Keratinocyte (primary cell): ENCODE measurements around the gene PRR4.

Source experiments
- EZH2 ChIP-seq: IDR thresholded peaks from one replicate; pipeline ENCODE4 v1.6.1; 2012; ENCODE audit warnings: inconsistent platforms, mild to moderate bottlenecking, low read length, moderate library complexity
- TF ChIP-seq, protein P1 (sequence below), 3 experiments: IDR thresholded peaks in 1 of 3; conservative IDR thresholded peaks in 1 of 3; optimal IDR thresholded peaks in 1 of 3; 2 replicates in 2 of 3; 3 replicates in 1 of 3; pipeline versions ENCODE3 to v1.5.1; 2011; ENCODE audit warnings: low read length in 3 of 3, mild to moderate bottlenecking in 3 of 3, moderate library complexity in 2 of 3, control low read depth in 1 of 3, inconsistent platforms in 1 of 3; ENCODE audit not compliant: insufficient read depth in 2 of 3; ENCODE audit errors: extremely low read depth in 1 of 3

GRCh38 chr12:10838461-10838860 lies 10.8 kb downstream of the PRR4 start:
- TF ChIP-seq, protein P1, sequence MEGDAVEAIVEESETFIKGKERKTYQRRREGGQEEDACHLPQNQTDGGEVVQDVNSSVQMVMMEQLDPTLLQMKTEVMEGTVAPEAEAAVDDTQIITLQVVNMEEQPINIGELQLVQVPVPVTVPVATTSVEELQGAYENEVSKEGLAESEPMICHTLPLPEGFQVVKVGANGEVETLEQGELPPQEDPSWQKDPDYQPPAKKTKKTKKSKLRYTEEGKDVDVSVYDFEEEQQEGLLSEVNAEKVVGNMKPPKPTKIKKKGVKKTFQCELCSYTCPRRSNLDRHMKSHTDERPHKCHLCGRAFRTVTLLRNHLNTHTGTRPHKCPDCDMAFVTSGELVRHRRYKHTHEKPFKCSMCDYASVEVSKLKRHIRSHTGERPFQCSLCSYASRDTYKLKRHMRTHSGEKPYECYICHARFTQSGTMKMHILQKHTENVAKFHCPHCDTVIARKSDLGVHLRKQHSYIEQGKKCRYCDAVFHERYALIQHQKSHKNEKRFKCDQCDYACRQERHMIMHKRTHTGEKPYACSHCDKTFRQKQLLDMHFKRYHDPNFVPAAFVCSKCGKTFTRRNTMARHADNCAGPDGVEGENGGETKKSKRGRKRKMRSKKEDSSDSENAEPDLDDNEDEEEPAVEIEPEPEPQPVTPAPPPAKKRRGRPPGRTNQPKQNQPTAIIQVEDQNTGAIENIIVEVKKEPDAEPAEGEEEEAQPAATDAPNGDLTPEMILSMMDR (optimal IDR thresholded peaks at IDR 0.05 in 1 of 3, IDR thresholded peaks at IDR 0.05 in 1 of 3, conservative IDR thresholded peaks at IDR 0.05 in 1 of 3; ENCODE audit: extremely low read depth in 1 of 3, insufficient read depth in 2 of 3, low read length in 3 of 3) = no peak
- TF ChIP-seq EZH2 = no peak
